NCI-H128 (cell line): ENCODE data around the gene CRYGN.

Experiments
- DNase-seq: peaks from one replicate; lab custom pipeline; 2025; ENCODE audit not compliant: unreplicated experiment; lab: John Stamatoyannopoulos, UW

CRYGN gene

GRCh38 chr7:151427705-151428377 lies 12.1 kb downstream of the CRYGN start:
- DNase-seq, result no peak

GRCh38 chr7:151426904-151427704 lies 12.8 kb downstream of the CRYGN start:
- DNase-seq, result no peak

GRCh38 chr7:151426441-151426903 lies 13.5 kb downstream of the CRYGN start:
- DNase-seq, result no peak

DNA sequence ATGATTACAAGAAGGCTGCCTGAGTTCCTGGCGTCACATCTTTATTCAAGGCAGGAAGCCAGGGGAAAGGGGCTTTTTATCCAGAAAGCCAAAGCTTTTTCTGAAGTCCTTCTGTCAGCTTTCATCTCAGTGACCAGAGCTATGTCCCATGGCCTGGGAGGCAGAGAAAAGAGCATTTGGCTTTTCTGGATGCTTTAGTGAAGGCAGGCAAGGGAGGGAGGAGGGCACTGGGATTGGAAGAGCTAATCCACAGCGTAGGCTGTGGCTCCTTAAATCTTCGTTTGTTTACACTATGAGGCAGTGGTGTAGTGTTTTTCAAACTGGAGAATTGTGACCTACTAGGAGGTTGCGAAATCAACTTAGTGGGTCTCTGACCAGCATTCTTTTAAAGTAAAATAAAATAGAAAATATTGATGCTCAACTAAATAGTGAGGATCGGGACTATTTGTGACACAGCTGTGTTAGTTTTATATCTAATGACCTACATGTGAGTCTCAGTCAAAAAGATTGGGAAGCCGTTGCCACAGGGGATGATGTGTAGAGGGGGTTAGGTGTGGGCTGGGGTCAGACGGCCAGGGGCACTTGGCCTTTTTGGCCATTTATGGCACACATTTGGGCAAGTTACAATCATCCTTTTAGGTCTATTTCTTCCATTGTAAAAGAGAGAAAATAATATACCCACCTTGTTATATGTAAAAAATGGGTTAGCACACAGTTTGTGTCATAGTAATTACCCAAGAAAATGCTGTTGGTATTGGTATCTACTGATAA lies 14.1 kb downstream of the CRYGN start:
- DNase-seq, result no peak

DNA sequence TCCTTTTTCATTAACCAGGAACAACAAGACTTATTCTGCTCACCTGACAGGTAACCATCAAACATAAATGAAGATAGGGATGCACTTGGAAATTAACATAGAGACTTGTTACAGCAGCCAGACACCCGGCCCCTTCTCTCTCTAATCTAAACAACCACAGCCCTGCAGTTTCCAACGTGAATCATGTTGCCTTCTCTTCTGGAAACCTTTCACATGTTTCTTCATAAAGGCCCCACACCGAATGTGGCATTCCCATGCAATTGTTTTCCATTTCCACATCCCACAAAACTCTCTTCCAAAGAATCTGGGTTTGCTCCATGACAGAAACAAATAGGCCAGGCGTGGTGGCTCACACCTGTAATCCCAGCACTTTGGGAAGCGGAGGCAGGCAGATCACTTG lies 15.1 kb downstream of the CRYGN start:
- no peak for DNase-seq

GRCh38 chr7:151423936-151424335 lies 16.0 kb downstream of the CRYGN start:
- DNase-seq, result no peak

GRCh38 chr7:151423226-151423625 lies 16.7 kb downstream of the CRYGN start:
- DNase-seq, result no peak

GRCh38 chr7:151422212-151422611 lies 17.7 kb downstream of the CRYGN start:
- no peak for DNase-seq

GRCh38 chr7:151420144-151420543 lies 19.8 kb downstream of the CRYGN start:
- DNase-seq, result no peak

DNA sequence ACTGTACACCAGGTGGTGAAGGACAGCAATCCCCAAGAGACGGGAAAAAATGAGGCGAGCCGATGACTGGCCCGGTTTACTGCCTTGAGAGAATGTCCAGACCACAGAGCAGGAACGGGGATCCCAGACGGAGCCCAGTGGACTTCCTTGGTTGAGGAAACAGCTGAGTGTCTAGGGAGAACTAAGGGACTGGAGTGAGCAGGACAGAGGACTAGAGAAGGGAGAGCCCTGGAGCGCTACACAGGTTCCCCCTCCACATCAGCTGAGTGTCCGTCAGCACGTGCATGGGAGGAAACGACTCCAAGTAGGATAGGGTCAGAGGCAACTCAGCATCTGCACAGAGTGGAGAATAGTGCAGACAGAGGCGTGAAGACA lies 23.0 kb downstream of the CRYGN start:
- DNase-seq, result no peak

- no peak for DNase-seq
Observed at GRCh38 chr7:151416112-151416940, 23.6 kb downstream of the CRYGN start.

GRCh38 chr7:151415375-151416105 lies 24.4 kb downstream of the CRYGN start:
- no peak for DNase-seq

DNA sequence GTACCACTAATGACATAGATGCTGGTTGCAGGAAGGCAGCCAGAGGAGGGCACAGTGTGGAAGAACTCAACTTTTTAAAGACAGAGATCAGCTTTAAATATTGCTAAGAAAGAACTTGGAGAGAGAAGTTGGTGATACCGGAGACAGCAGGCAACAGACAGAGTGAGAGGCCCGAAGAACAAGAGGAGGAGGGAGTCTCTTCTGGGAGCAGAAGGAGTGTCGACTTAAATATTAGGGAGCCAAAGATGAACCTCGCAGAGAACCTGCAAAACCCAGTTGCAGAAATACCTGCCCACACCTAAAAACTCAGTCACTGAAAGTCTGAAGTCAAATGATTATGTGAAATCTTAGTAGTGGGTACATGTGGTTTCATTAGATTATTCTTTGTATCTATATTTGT lies 26.7 kb downstream of the CRYGN start:
- no peak for DNase-seq

DNA sequence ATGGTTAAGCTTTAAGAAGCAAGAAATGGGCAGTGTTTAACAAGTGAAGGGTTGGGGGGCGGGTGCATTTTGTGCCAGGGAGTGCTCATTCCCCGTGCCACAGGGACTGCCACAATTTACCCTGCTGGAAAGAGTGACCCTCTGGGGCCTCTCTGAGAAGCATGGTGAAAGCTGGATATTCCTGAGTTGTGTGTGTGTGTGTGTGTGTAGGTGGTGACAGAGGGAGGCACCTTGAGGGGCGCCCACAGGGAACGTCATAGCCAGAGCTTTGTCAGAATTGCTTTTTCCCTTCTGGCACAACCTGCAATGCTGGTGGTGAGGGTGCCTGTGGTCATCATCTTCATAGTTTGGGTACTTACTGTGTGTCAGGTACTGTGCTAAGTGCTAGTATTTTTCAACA lies 27.6 kb downstream of the CRYGN start:
- DNase-seq, result no peak

GRCh38 chr7:151411551-151411950 lies 28.4 kb downstream of the CRYGN start:
- DNase-seq, result no peak

GRCh38 chr7:151410405-151411390 lies 29.2 kb downstream of the CRYGN start:
- DNase-seq, result no peak

GRCh38 chr7:151409667-151410404 lies 30.1 kb downstream of the CRYGN start, which contains the start of gene WDR86:
Gene WDR86, minus strand, starts transcription at chr7:151410038. Its CDS starts 449 bp downstream, at chr7:151409589.
- no peak for DNase-seq
